Muscle of back (tissue), 11 donors: ENCODE measurements around the gene FAM180A. TPM values are rescaled to one million over a fixed set of nuclear protein-coding genes. Genes with fewer than 3 reads are reported as not detected.

Source experiments
- DNase-seq, 3 donors: peaks; one replicate each; pipeline versions ENCODE4 v3.0.0 to v3.0.0-alpha.2; 2013
- polyA plus RNA-seq, 10 donors: library from polyadenylated mRNA; unstranded; fragments of 120-200 nt; gene quantifications; one replicate each; pipeline ENCODE4 v1.2.1, GENCODE V29; 2013; ENCODE audit not compliant: insufficient read length in 10 of 10

The FAM180A gene
- polyA plus RNA-seq, 10 donors: 0.13 to 1.1 (median 0.56) TPM; not detected in 3

DNA sequence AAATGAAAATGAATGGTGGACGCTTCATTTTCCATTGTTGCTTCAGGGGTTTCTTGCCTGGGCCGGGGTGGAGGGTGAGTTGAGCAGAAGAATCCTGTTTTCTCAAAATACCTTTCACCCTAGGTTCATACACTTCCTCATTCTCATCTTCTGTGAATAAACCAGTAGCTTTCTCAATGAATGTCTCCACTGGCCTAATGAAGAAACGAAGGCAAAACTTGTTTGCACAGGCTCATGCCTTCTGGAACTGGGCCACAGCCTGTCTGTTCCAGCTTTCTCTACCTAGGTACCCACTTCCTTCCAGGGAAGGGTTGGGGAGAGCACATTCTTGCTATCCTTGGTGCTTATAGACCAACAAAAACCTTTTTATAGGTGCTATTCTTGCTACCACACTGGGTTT lies 65.0 kb downstream of the FAM180A start:
- DNase-seq: no peak

GRCh38 chr7:135682191-135682590 lies 66.4 kb downstream of the FAM180A start:
- no peak for DNase-seq

- no peak for DNase-seq
Measured at GRCh38 chr7:135681762-135682161, 66.9 kb downstream of the FAM180A start.

Other genes starting within 250 kb of the FAM180A start
- 10 to 100 TPM; 20.3 to 26.1 (median 22.6) TPM for gene CNOT4, start 238.7 kb downstream of the FAM180A start, polyA plus RNA-seq
- 10 to 100 TPM; 26.7 to 41.7 (median 36.3) TPM for gene NUP205, start 190.9 kb downstream of the FAM180A start, polyA plus RNA-seq
- 10 to 100 TPM; 45.9 to 53.3 (median 49.9) TPM for gene STMP1, start 86.3 kb downstream of the FAM180A start, polyA plus RNA-seq
- 1 to 10 TPM in 6 of 10 donors, under 1 TPM in 4; 0.73 to 4.0 (median 1.4) TPM for gene SLC13A4, start 20.6 kb downstream of the FAM180A start, polyA plus RNA-seq
- 100 to 1,000 TPM in 7 of 10 donors, 10 to 100 TPM in 3; 93.1 to 120 (median 103) TPM for gene MTPN, start 228.5 kb upstream of the FAM180A start, polyA plus RNA-seq